ENCODE data around the gene INTS3. TPM values are rescaled to one million over a fixed set of nuclear protein-coding genes. Genes with fewer than 3 reads are reported as not detected.
A peak's percentile ranks its signal among the peaks of the same experiment; 100 is the strongest.

Gene INTS3
- total and polyA plus RNA-seq, 2 of the 8 experiments (the other 6 are each of a cell fraction or from before 2014, with no cell fraction given): 66.8 to 93.2 TPM

GRCh38 chr1:153705484-153705883, 22.4 kb upstream of the INTS3 start:
- ChIA-PET CTCF (ENCODE audit: partially characterized antibody) (interaction anchor here (1.1 to 4.1 kb wide), 10 partner anchors 8 to 67 kb away, joined by 3 to 18 read pairs (median 4); partner anchors contain the start of gene NPR1), POLR2A (ENCODE audit: partially characterized antibody) (interaction anchor here (1.5 kb wide), 1 partner anchor 11 kb away, joined by 3 read pairs; no protein-coding TSS in a partner anchor)
- Histone ChIP-seq H4K20me1 (replicated peaks in 1 of 2; ENCODE audit: control insufficient read depth in 1 of 2, insufficient read depth in 2 of 2, low read length in 2 of 2) (no peaks in the 10 kb centered on the region), H4K5ac (ENCODE audit: insufficient read length, low read depth, low read length) (no peak overlapping the region), H4K91ac (replicated peaks; ENCODE audit: insufficient read length, low read length) (no peak overlapping the region), H2AK5ac (ENCODE audit: low read depth, low read length) (no peak overlapping the region), H3K4me3 (ENCODE audit: extremely low read depth in 1 of 4, insufficient read depth in 2 of 4, low read depth in 3 of 4, low read length in 4 of 4) (no peak overlapping the region), H3K23ac (ENCODE audit: insufficient read length) (no peak overlapping the region), H2BK12ac (ENCODE audit: low read depth, low read length) (no peak overlapping the region), H3K4me1 (replicated peaks in 1 of 4; ENCODE audit: control insufficient read depth in 3 of 4, insufficient read depth in 4 of 4, low read length in 3 of 4) (no peaks in the 10 kb centered on the region), H3K14ac (ENCODE audit: insufficient read length) (no peak overlapping the region), H2AFZ (ENCODE audit: low read length) (no peak overlapping the region), H3K4ac (replicated peaks; ENCODE audit: insufficient read length, low read depth, low read length) (no peak overlapping the region), H2BK15ac (ENCODE audit: low read length) (no peak overlapping the region), H3K36me3 (ENCODE audit: control insufficient read depth in 2 of 4, insufficient read depth in 4 of 4, low read length in 3 of 4) (no peaks in the 10 kb centered on the region), H3K9me3 (ENCODE audit: insufficient read depth in 2 of 2, low read depth in 1 of 2, low read length in 1 of 2) (no peaks in the 10 kb centered on the region), H2BK120ac (replicated peaks; ENCODE audit: low read depth, low read length) (no peak overlapping the region), H2BK5ac (ENCODE audit: low read depth, low read length) (no peak overlapping the region), H3K4me2 (ENCODE audit: insufficient read depth in 1 of 2, low read depth in 2 of 2, low read length in 2 of 2) (no peak overlapping the region), H3K9ac (replicated peaks in 1 of 4; ENCODE audit: extremely low read depth in 1 of 4, low read depth in 3 of 4, low read length in 3 of 4) (no peak overlapping the region), H3K27me3 (replicated peaks in 1 of 4; ENCODE audit: control insufficient read depth in 3 of 4, extremely low read depth in 1 of 4, insufficient read depth in 3 of 4, low read length in 3 of 4) (no peaks in the 10 kb centered on the region), H3K23me2 (ENCODE audit: low read depth, low read length) (no peaks in the 10 kb centered on the region), H3K79me1 (ENCODE audit: low read depth, low read length) (no peaks in the 10 kb centered on the region), H2BK20ac (ENCODE audit: low read length) (no peak overlapping the region), H3K18ac (ENCODE audit: extremely low read depth, low read length) (no peak overlapping the region), H4K8ac (ENCODE audit: extremely low read depth, insufficient read depth, low read length) (no peak overlapping the region), H3K27ac (ENCODE audit: low read depth, low read length) (no peak overlapping the region), H3K79me2 (ENCODE audit: control insufficient read depth in 1 of 2, insufficient read depth in 2 of 2, low read length in 2 of 2) (no peaks in the 10 kb centered on the region), H3K56ac (replicated peaks; ENCODE audit: insufficient read length, low read depth, low read length) (no peak overlapping the region)
- DNase-seq (ENCODE audit: low read depth in 1 of 2, low spot score in 2 of 2): no peak
- TF ChIP-seq FOSL1 (IDR thresholded peaks at IDR 0.05; ENCODE audit: insufficient read depth, low read depth, low read length) (no peak), ASH2L (IDR thresholded peaks at IDR 0.05; ENCODE audit: low read length) (no peak), KDM1A (IDR thresholded peaks at IDR 0.05; ENCODE audit: borderline replicate concordance, low read length) (no peak), JUN (IDR thresholded peaks at IDR 0.05; ENCODE audit: low read depth, low read length) (no peak), RAD21 (IDR thresholded peaks at IDR 0.05 in 1 of 2, conservative IDR thresholded peaks at IDR 0.05 in 1 of 2; ENCODE audit: low read depth in 2 of 2, low read length in 2 of 2) (no peak), TEAD4 (IDR thresholded peaks at IDR 0.05; ENCODE audit: low read depth, low read length) (no peak), POLR2AphosphoS5 (IDR thresholded peaks at IDR 0.05; ENCODE audit: low read depth, low read length) (no peak), SIRT6 (IDR thresholded peaks at IDR 0.05; ENCODE audit: low read length) (no peak), CEBPB (IDR thresholded peaks at IDR 0.05; ENCODE audit: low read depth, low read length) (no peak), SIX5 (IDR thresholded peaks at IDR 0.05; ENCODE audit: low read depth, low read length) (no peak), RBBP5 (IDR thresholded peaks at IDR 0.05; ENCODE audit: borderline replicate concordance, low read depth, low read length) (no peak)
- 96% methylated on average over 9 of the region's 9 CpGs; no CpG with 5 or more reads in 1 of the 2 experiments for WGBS, 2 experiments (ENCODE audit: extremely low coverage in 1 of 2, insufficient coverage in 1 of 2, insufficient read length in 1 of 2, insufficient replicate concordance in 2 of 2, low coverage in 1 of 2, low lambda C conversion rate in 2 of 2, missing lambda C conversion rate in 1 of 2)
- FAIRE-seq: peak; percentile 13

All from H1 (cell line).